PC-9 (cell line): ENCODE results near the gene PSMD14.

Experiments
- EZH2 ChIP-seq: fragments of 200-600 bp; sonication (generic); IDR thresholded peaks from 2 replicates; pipeline ENCODE4 v1.8.0; 2017; ENCODE audit warnings: antibody characterized with exemption, low read depth
- TF ChIP-seq, protein P1 (sequence below): fragments of 200-600 bp; sonication (generic); conservative IDR thresholded peaks from 2 replicates; pipeline ENCODE4 v1.6.1; 2017; ENCODE audit warnings: mixed run types, antibody characterized with exemption, mild to moderate bottlenecking, moderate library complexity

DNA sequence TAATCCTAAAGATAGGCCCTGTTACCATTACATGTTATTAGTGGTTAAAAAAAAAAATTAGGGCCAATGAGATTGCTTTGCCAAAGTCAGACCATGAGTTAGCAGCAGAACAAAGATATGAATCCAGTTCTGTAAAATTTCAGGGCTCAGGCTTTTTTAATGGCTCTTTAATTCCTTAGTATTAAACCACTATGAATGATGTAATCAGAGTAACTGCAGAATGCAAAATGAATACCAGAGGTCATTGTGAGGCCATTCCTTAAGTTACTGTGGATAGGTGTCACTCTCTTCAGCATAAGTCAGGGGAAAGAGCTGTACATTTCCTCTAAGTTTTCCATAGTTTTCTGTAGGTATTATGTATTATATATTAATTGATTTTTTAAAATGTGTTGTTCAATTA lies 65.7 kb downstream of the PSMD14 start:
- TF ChIP-seq, protein P1, sequence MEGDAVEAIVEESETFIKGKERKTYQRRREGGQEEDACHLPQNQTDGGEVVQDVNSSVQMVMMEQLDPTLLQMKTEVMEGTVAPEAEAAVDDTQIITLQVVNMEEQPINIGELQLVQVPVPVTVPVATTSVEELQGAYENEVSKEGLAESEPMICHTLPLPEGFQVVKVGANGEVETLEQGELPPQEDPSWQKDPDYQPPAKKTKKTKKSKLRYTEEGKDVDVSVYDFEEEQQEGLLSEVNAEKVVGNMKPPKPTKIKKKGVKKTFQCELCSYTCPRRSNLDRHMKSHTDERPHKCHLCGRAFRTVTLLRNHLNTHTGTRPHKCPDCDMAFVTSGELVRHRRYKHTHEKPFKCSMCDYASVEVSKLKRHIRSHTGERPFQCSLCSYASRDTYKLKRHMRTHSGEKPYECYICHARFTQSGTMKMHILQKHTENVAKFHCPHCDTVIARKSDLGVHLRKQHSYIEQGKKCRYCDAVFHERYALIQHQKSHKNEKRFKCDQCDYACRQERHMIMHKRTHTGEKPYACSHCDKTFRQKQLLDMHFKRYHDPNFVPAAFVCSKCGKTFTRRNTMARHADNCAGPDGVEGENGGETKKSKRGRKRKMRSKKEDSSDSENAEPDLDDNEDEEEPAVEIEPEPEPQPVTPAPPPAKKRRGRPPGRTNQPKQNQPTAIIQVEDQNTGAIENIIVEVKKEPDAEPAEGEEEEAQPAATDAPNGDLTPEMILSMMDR = no peak
- TF ChIP-seq EZH2 = no peak
